Measurements from ENCODE around the gene BRD3OS. TPM values are rescaled to one million over a fixed set of nuclear protein-coding genes. Genes with fewer than 3 reads are reported as not detected.

The BRD3OS gene
- total and polyA plus RNA-seq, 10 of the 15 experiments (the other 5 are each of a cell fraction or from before 2014, with no cell fraction given), result 2.1 to 13.7 (median 10.7) TPM

DNA sequence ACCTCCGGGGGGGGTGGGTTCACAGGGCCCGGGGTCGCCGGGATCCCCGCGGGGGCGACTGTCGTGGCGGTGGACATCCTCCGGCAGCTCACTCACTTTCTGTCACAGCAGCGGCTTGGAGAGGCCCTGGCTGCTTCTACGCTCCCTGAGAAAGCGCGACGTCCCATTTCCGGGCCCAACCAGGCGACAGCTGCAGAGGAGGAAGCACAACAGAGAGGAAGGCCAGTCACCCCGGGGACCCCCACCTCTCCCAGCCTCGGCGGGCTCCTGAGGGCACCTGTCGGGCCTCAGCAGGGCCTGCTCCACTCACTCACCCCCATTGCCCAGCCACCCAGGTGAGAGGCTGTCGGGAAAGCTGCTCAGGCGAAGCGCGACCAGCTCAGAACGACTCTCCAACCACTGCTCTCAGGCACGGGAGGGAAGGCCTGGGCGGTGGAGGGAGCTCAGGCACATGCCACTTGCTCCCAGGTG lies 28.2 kb downstream of the BRD3OS start (continued):
- no peak for TF ChIP-seq CUX1 (IDR thresholded peaks at IDR 0.05; ENCODE audit: insufficient replicate concordance, low read depth, low read length)
- TF ChIP-seq SMARCA5 (IDR thresholded peaks at IDR 0.05), result no peak
- no peak for TF ChIP-seq BCL3 (IDR thresholded peaks at IDR 0.05; ENCODE audit: borderline replicate concordance, insufficient read depth, low read depth, low read length, poor library complexity, severe bottlenecking)

GRCh38 chr9:134053941-134054761 lies 28.9 kb downstream of the BRD3OS start:
- peaks cover 0 to 15% of the 10 kb centered on the region in 2 experiments; a peak in 3 of 4 replicates for H3K36me3 ChIP-seq (ENCODE audit: control insufficient read depth in 2 of 2, insufficient read depth in 2 of 2, low read length in 1 of 2)
- no peaks in the 10 kb centered on the region for H3K4me1 ChIP-seq (ENCODE audit: control insufficient read depth, insufficient read depth, low read length)
- no peaks in the 10 kb centered on the region for H3K27me3 ChIP-seq (replicated peaks in 1 of 2; ENCODE audit: control insufficient read depth in 2 of 2, insufficient read depth in 2 of 2, low read length in 1 of 2)
- SMC1A ChIA-PET (ENCODE audit: uncharacterized antibody, unreplicated experiment), result no interaction called here
- H3K9me3 ChIP-seq (replicated peaks; ENCODE audit: control insufficient read depth, insufficient read depth, low read length), result no peaks in the 10 kb centered on the region
- H2AFZ ChIP-seq (ENCODE audit: control insufficient read depth, low read depth, low read length), result no peak overlapping the region
- RAD21 ChIA-PET (ENCODE audit: unreplicated experiment), result no interaction called here
- H3K27ac ChIP-seq (ENCODE audit: control insufficient read depth, insufficient read depth), result no peak overlapping the region
- no peak overlapping the region for H3K4me3 ChIP-seq
- no peak for DNase-seq (ENCODE audit: low read depth, low spot score)
- H3K4me2 ChIP-seq (ENCODE audit: control insufficient read depth, insufficient read depth), result no peak overlapping the region
- ATAC-seq, result no peak
- no peaks in the 10 kb centered on the region; the same call in 1 of the 2 replicates for H3K79me2 ChIP-seq (ENCODE audit: control insufficient read depth, insufficient read depth, low read length)
- peaks cover 5% of the 10 kb centered on the region; the same call in 1 of the 2 replicates for H4K20me1 ChIP-seq (ENCODE audit: control insufficient read depth, insufficient read depth)
- BruUV-seq (replicated peaks), result no TSS peak
- no peak overlapping the region for H3K9ac ChIP-seq (ENCODE audit: control insufficient read depth, insufficient read depth, low read length)
- WGBS (ENCODE audit: insufficient coverage, insufficient replicate concordance, low lambda C conversion rate, missing lambda C conversion rate), result 94% methylated on average over 42 of the region's 44 CpGs
- intact Hi-C loops (cut with micrococcal nuclease; ENCODE audit: unreplicated experiment) (no loop called here), in situ Hi-C loops (cut with MboI) (no loop called here)
- POLR2A ChIA-PET, result no interaction called here
- FAIRE-seq, result no peak
- CTCF ChIA-PET, result no interaction called here
- TF ChIP-seq BRCA1 (IDR thresholded peaks at IDR 0.05; ENCODE audit: low read depth, low read length) (no peak), RFX5 (IDR thresholded peaks at IDR 0.05; ENCODE audit: low read depth, low read length) (no peak), RUNX3 (IDR thresholded peaks at IDR 0.05; ENCODE audit: low read length) (no peak), PML (IDR thresholded peaks at IDR 0.05; ENCODE audit: low read length) (no peak), ATF7 (IDR thresholded peaks at IDR 0.05; ENCODE audit: low read depth) (no peak), SP1 (IDR thresholded peaks at IDR 0.05; ENCODE audit: low read depth, low read length) (no peak), BMI1 (IDR thresholded peaks at IDR 0.05; ENCODE audit: borderline replicate concordance) (no peak), TCF12 (IDR thresholded peaks at IDR 0.05; ENCODE audit: low read depth, low read length) (no peak), ATF2 (IDR thresholded peaks at IDR 0.05; ENCODE audit: low read length) (no peak)
- TF ChIP-seq, protein P1, sequence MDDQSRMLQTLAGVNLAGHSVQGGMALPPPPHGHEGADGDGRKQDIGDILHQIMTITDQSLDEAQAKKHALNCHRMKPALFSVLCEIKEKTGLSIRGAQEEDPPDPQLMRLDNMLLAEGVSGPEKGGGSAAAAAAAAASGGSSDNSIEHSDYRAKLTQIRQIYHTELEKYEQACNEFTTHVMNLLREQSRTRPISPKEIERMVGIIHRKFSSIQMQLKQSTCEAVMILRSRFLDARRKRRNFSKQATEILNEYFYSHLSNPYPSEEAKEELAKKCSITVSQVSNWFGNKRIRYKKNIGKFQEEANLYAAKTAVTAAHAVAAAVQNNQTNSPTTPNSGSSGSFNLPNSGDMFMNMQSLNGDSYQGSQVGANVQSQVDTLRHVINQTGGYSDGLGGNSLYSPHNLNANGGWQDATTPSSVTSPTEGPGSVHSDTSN (IDR thresholded peaks at IDR 0.05; ENCODE audit: insufficient replicate concordance, low read depth, low read length), result no peak

Measured in GM12878 (cell line).